OCI-LY7 (cell line): ENCODE results near the gene NCR1. TPM values are rescaled to one million over a fixed set of nuclear protein-coding genes. Genes with fewer than 3 reads are reported as not detected.

Experiments used
- BruUV-seq: library from RNA; stranded (reverse); fragments of 400-500 nt; replicated peaks from 2 replicates; lab custom pipeline; 2021; lab: Mats Ljungman, UMichigan
- CTCF ChIA-PET: fragments of 300-600 bp; sonication (Branson Sonifier 250); formaldehyde crosslinking; loops from one replicate; lab custom pipeline; 2022; ENCODE audit warnings: antibody characterized with exemption; ENCODE audit not compliant: unreplicated experiment; lab: Charles Lee
- POLR2A ChIA-PET: fragments of 300-600 bp; sonication (Branson Sonifier 250); formaldehyde crosslinking; loops from one replicate; lab custom pipeline; 2022; ENCODE audit warnings: antibody characterized with exemption; lab: Charles Lee
- DNase-seq: peaks from one replicate; pipeline ENCODE4 v3.0.0-alpha.2; 2015; ENCODE audit warnings: low spot score
- H2AFZ ChIP-seq: fragments of 200-600 bp; sonication (generic), shearing (Covaris generic); 2 replicates; pipeline ENCODE4 v1.6.1; 2014; ENCODE audit warnings: mild to moderate bottlenecking, antibody characterized with exemption, low read length, moderate library complexity
- H3K27ac ChIP-seq: fragments of 200-600 bp; sonication (generic); 2 replicates; pipeline ENCODE4 v1.5.1; 2014; ENCODE audit warnings: mixed run types, low read depth, mild to moderate bottlenecking, moderate library complexity, low read length, inconsistent platforms; ENCODE audit not compliant: poor library complexity, severe bottlenecking
- H3K36me3 ChIP-seq: fragments of 200-600 bp; sonication (generic); 2 replicates; pipeline ENCODE4 v1.6.1; 2014; ENCODE audit warnings: mild to moderate bottlenecking, antibody characterized with exemption, low read length, moderate library complexity, mixed read lengths; ENCODE audit not compliant: insufficient read depth
- H3K4me1 ChIP-seq: fragments of 200-600 bp; sonication (generic); 2 replicates; pipeline ENCODE4 v1.5.1; 2014; ENCODE audit warnings: mild to moderate bottlenecking, low read length; ENCODE audit not compliant: insufficient read depth, poor library complexity, severe bottlenecking
- H3K4me2 ChIP-seq: fragments of 200-600 bp; sonication (generic); 2 replicates; pipeline ENCODE4 v1.6.1; 2014; ENCODE audit warnings: mild to moderate bottlenecking, low read length
- H3K4me3 ChIP-seq: fragments of 200-600 bp; sonication (generic); 2 replicates; pipeline ENCODE4 v1.5.1; 2014; ENCODE audit warnings: mild to moderate bottlenecking, low read depth, low read length; ENCODE audit not compliant: poor library complexity, severe bottlenecking
- H3K79me2 ChIP-seq: fragments of 200-600 bp; sonication (generic); 2 replicates; pipeline ENCODE4 v1.6.1; 2016; ENCODE audit warnings: low read depth, mild to moderate bottlenecking, low read length, moderate library complexity, mixed read lengths; ENCODE audit not compliant: insufficient read depth
- H3K9me2 ChIP-seq: fragments of 200-600 bp; sonication (generic); 2 replicates; pipeline ENCODE4 v1.6.1; 2016; ENCODE audit warnings: mild to moderate bottlenecking, low read length, mixed read lengths; ENCODE audit not compliant: insufficient read depth
- H3K9me3 ChIP-seq: fragments of 200-600 bp; sonication (generic); 2 replicates; pipeline ENCODE4 v1.6.1; 2014; ENCODE audit warnings: mild to moderate bottlenecking, mixed run types, low read length, mixed read lengths
- H4K20me1 ChIP-seq: fragments of 200-600 bp; sonication (generic); 2 replicates; pipeline ENCODE4 v1.6.1; 2014; ENCODE audit warnings: mild to moderate bottlenecking, antibody characterized with exemption, low read length, moderate library complexity, mixed read lengths; ENCODE audit not compliant: insufficient read depth
- CTCF ChIP-seq: fragments of 200-600 bp; sonication (generic); conservative IDR thresholded peaks from 2 replicates; pipeline ENCODE4 v1.5.1; 2014; ENCODE audit warnings: mild to moderate bottlenecking, antibody characterized with exemption, low read length, moderate library complexity, mixed read lengths
- EZH2phosphoT487 ChIP-seq: fragments of 200-600 bp; sonication (generic); IDR thresholded peaks from 2 replicates; pipeline ENCODE4 v1.6.1; 2018; ENCODE audit warnings: low read depth, borderline replicate concordance, mild to moderate bottlenecking, mixed run types, antibody characterized with exemption, low read length, moderate library complexity, mixed read lengths
- intact Hi-C: fragments of 100-400 bp; cut with micrococcal nuclease; formaldehyde crosslinking; loops from one replicate; pipeline ENCODE4 v1.10.0; 2022; ENCODE audit not compliant: unreplicated experiment
- total RNA-seq, 2 experiments: library from RNA; depleted of rRNA in 1 of 2; stranded (reverse); fragments of >200 nt in 1 of 2; shearing (Covaris generic) in 1 of 2; gene quantifications; 2 replicates each; pipeline ENCODE4 v1.2.3, GENCODE V29; 2014 to 2022

NCR1 gene
- total RNA-seq, 2 experiments from 2014 or later, result not detected

DNA sequence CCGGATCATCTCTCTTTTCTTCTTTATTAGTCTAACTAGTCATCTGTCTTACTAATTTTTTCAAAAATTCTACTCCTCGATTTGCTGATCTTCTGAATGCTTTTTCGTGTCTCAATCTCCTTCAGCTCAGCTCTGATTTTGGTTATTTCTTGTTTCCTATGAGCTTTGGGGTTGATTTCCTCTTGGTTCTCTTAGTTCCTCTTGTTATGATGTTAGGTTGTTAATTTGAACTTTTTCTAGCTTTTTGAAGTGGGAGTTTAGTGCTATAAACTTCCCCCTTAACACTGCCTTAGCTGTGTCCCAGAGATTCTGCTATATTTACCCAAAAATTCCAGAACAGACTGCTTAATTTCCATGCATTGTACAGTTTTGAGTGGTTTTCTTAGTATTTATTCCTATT, 28.5 kb upstream of the NCR1 start:
- Histone ChIP-seq H3K36me3 (no peaks in the 10 kb centered on the region), H3K4me2 (no peak overlapping the region), H3K4me1 (peaks cover 7% of the 10 kb centered on the region), H3K79me2 (no peaks in the 10 kb centered on the region), H2AFZ (no peak overlapping the region), H3K27ac (no peak overlapping the region), H3K9me3 (no peaks in the 10 kb centered on the region), H4K20me1 (no peaks in the 10 kb centered on the region), H3K9me2 (no peaks in the 10 kb centered on the region), H3K4me3 (no peak overlapping the region)
- DNase-seq, result no peak
- intact Hi-C loops, result no loop called here
- ChIA-PET CTCF (no interaction called here), POLR2A (no interaction called here)
- BruUV-seq, result no TSS peak
- TF ChIP-seq CTCF, result no peak
- TF ChIP-seq EZH2phosphoT487, result no peak

DNA sequence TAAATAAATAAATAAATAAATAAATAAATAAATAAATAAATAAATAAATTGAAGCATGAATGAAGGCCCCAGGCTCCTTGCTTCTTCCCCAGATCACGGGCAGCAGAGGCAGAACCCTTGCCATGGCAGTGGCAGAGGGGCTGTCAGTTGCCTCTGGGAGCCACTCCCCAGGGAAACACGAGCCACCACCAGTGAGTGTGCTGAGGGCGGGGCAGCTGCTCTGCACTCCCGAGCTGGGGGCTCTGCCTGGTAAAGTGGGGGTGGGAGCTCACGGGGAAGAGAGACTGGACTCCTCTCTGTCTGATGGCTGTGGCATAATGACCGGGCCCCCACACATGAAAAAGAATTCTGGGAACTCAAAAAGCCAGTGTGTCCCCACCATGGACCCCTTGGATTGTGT, 24.1 kb upstream of the NCR1 start:
- Histone ChIP-seq H4K20me1 (no peaks in the 10 kb centered on the region), H3K4me2 (no peak overlapping the region), H3K4me3 (no peak overlapping the region), H3K4me1 (peaks cover 6% of the 10 kb centered on the region), H3K27ac (no peak overlapping the region), H3K9me2 (no peaks in the 10 kb centered on the region), H2AFZ (no peak overlapping the region), H3K9me3 (no peaks in the 10 kb centered on the region), H3K79me2 (no peaks in the 10 kb centered on the region), H3K36me3 (no peaks in the 10 kb centered on the region)
- BruUV-seq, result no TSS peak
- CTCF ChIA-PET, result interaction anchor here (0.6 to 1.1 kb wide), 2 partner anchors 56 to 251 kb away, joined by 3 to 4 read pairs; no protein-coding TSS in a partner anchor
- DNase-seq, result no peak
- TF ChIP-seq EZH2phosphoT487, result no peak
- TF ChIP-seq CTCF, result no peak
- intact Hi-C loops, result loop anchor here (2.0 to 5.0 kb wide), 3 partner anchors 180 to 280 kb away; partner anchors contain the start of gene RDH13
- POLR2A ChIA-PET, result interaction anchor here (1.2 kb wide), 1 partner anchor 55 kb away, joined by 3 read pairs; no protein-coding TSS in a partner anchor

- H3K79me2 ChIP-seq, result no peaks in the 10 kb centered on the region
- POLR2A ChIA-PET, result interaction anchor here (0.7 kb wide), 1 partner anchor 28 kb away, joined by 4 read pairs; no protein-coding TSS in a partner anchor
- no peaks in the 10 kb centered on the region for H3K9me2 ChIP-seq
- CTCF ChIA-PET, result no interaction called here
- peak overlapping the region; percentile 40 for H3K4me2 ChIP-seq
- DNase-seq, result peak; percentile 76
- no peak overlapping the region for H3K27ac ChIP-seq
- no peak overlapping the region for H3K4me3 ChIP-seq
- TF ChIP-seq EZH2phosphoT487 (no peak), CTCF (peak; percentile 71)
- no peaks in the 10 kb centered on the region for H3K36me3 ChIP-seq
- BruUV-seq, result no TSS peak
- peak overlapping the region; percentile 65; the same call in 1 of the 2 replicates for H2AFZ ChIP-seq
- intact Hi-C loops, result loop anchor here (2.0 to 5.0 kb wide), 3 partner anchors 180 to 280 kb away; partner anchors contain the start of gene RDH13
- no peaks in the 10 kb centered on the region for H3K9me3 ChIP-seq
- H4K20me1 ChIP-seq, result no peaks in the 10 kb centered on the region
- peaks cover 6% of the 10 kb centered on the region for H3K4me1 ChIP-seq
Observed at GRCh38 chr19:54882758-54883157, 23.2 kb upstream of the NCR1 start.
